Esophagus (tissue), 2 donors: Measurements from ENCODE around the gene ERVK3-1. TPM values are rescaled to one million over a fixed set of nuclear protein-coding genes. Genes with fewer than 3 reads are reported as not detected.

ENCODE experiments used
- H3K27ac ChIP-seq, 2 donors: one replicate each; pipeline ENCODE4 v1.5.1; 2013; ENCODE audit warnings: low read depth in 2 of 2, mild to moderate bottlenecking in 2 of 2, inconsistent platforms in 1 of 2, low read length in 1 of 2, moderate library complexity in 1 of 2
- H3K27me3 ChIP-seq, 2 donors: one replicate each; pipeline ENCODE4 v1.6.1; 2013; ENCODE audit warnings: low read length in 2 of 2, control low read depth in 1 of 2, mild to moderate bottlenecking in 1 of 2; ENCODE audit not compliant: insufficient read depth in 2 of 2, control insufficient read depth in 1 of 2
- H3K36me3 ChIP-seq, 2 donors: one replicate each; pipeline ENCODE4 v1.6.1; 2013; ENCODE audit warnings: low read length in 1 of 2; ENCODE audit not compliant: control insufficient read depth in 2 of 2, insufficient read depth in 2 of 2
- H3K4me1 ChIP-seq, 2 donors: one replicate each; pipeline ENCODE4 v1.6.1; 2013; ENCODE audit warnings: low read length in 1 of 2; ENCODE audit not compliant: control insufficient read depth in 2 of 2, insufficient read depth in 2 of 2
- H3K4me3 ChIP-seq, 2 donors: one replicate each; pipeline ENCODE4 v1.5.1; 2013; ENCODE audit warnings: low read length in 2 of 2, mild to moderate bottlenecking in 2 of 2, low read depth in 1 of 2, moderate library complexity in 1 of 2
- H3K9me3 ChIP-seq, 2 donors: one replicate each; pipeline ENCODE4 v1.6.1; 2013; ENCODE audit warnings: mild to moderate bottlenecking in 2 of 2, low read depth in 1 of 2, low read length in 1 of 2, moderate library complexity in 1 of 2; ENCODE audit not compliant: control insufficient read depth in 2 of 2, insufficient read depth in 1 of 2
- WGBS, 2 donors: extraction: QIAGEN DNeasy Blood & Tissue Kit; methylation state at CpG; one replicate each; pipeline ENCODE4 v1.1.7; 2013; 5-methylcytosine and 5-hydroxymethylcytosine counted together
- polyA plus RNA-seq, 2 donors: library from polyadenylated mRNA; stranded (reverse); fragments of 200-250 nt; gene quantifications; one replicate each; pipeline ENCODE4 v1.2.3, GENCODE V29; 2013
- donor health status: healthy with polysubstance abuse.
- donor health status: Bipolar disorder and iron deficiency.

Gene ERVK3-1
- polyA plus RNA-seq, 2 donors: 15.2 to 23.1 TPM

DNA sequence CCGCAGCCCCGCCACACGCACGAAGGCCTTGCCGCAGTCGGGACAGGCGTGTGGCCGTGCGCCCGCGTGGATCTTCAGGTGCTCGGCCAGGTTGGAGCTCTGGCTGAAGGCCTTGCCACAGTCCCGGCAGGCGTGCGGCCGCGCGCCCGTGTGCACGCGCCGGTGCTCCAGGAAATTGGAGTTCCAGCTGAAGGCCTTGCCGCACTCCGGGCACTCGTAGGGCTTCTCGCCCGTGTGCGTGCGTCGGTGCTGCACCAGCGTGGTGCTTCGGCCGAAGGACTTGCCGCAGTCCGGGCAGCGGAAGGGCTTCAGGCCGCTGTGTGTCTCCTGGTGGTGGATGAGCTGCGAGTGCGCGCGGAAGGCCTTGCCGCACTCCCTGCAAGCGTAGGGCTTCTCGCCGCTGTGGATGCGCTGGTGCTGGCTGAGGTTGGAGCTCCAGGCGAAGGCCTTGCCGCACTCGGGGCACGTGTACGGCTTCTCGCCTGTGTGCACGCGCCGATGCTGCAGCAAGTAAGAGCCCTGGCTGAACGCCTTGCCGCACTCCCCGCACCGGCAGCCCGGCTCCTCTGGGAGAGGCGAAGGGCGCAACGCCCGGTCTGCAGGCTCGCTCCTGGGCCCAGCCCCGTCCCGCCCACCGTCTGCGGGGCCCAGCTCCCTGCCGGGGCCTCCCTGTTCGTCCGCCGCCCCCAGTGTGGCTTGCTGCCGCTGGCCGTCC is 51.7 kb downstream of the ERVK3-1 start:
- no peaks in the 10 kb centered on the region for H3K36me3 ChIP-seq
- H3K27ac ChIP-seq: no peak overlapping the region
- H3K27me3 ChIP-seq: no peaks in the 10 kb centered on the region
- H3K4me1 ChIP-seq: peaks cover 3 to 16% of the 10 kb centered on the region in 2 donors
- peak overlapping the region in 1 of 2 donors; percentile 30 for H3K4me3 ChIP-seq
- H3K9me3 ChIP-seq: peaks cover 0 to 10% of the 10 kb centered on the region in 2 donors
- WGBS, 2 donors: 45 to 49% methylated on average over 71 to 75 of the region's 75 CpGs

DNA sequence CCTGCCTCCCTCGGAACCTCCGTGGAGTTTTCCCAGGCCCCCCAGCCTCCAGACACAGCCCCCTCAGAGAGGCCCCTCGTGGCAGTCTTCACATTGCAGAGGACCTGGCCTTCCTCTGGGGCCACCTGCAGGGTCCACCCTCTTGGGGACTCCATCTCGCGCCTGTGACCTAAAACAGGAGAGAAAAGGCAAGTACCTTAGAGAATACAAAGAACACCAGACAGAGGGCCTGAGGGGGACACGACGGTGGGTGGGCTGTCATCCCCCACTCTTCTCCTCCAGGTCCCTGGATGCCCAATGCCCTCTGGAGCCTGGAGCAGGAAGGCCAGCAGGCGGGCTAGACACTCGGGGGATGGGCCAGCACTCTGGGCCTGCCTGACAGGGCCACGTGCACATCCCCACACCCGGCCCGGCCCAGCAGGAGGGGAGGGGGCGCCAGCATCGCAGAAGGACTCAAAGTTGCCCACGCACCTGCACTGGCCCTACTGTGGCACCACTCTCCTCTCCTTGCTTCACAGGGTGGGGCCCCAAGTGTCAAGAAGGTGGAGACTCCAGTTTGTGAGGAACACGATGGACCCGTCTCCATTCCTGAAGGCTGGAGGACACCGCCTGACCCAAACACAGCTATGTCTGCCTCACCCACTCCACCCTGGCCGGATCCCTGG is 52.4 kb downstream of the ERVK3-1 start:
- Histone ChIP-seq H3K36me3 (no peaks in the 10 kb centered on the region), H3K27ac (no peak overlapping the region), H3K4me1 (peaks cover 3 to 16% of the 10 kb centered on the region in 2 donors), H3K4me3 (no peak overlapping the region), H3K27me3 (no peaks in the 10 kb centered on the region), H3K9me3 (peaks cover 0 to 10% of the 10 kb centered on the region in 2 donors)
- WGBS, 2 donors: 75 to 77% methylated on average over 19 of the region's 19 CpGs

DNA sequence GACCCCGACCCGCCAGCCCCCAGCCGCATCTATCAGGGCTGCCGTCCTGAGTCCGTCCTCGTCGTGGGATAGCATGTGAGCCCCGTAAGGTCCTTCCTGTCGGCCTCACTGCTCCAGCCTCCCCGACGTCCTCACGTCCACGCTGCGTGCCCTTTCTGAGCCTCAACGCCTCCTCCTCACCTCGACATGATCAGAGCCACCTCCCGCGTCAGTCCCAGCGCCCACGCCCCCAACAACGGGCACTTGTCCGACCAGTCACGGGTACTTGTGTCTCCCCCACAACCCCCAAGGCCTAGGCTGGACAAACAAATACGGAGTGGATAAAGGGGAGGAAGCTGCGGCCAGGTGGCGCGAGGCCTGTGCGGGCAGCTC is 56.7 kb downstream of the ERVK3-1 start:
- H3K9me3 ChIP-seq: no peaks in the 10 kb centered on the region
- peaks cover 0 to 3% of the 10 kb centered on the region in 2 donors for H3K36me3 ChIP-seq
- peak overlapping the region; percentile 58 to 65 for H3K4me3 ChIP-seq
- H3K27ac ChIP-seq: peak overlapping the region; percentile 88 to 94
- peaks cover 0 to 9% of the 10 kb centered on the region in 2 donors for H3K4me1 ChIP-seq
- H3K27me3 ChIP-seq: no peaks in the 10 kb centered on the region
- WGBS, 2 donors: 4 to 5% methylated on average over 28 of the region's 28 CpGs

DNA sequence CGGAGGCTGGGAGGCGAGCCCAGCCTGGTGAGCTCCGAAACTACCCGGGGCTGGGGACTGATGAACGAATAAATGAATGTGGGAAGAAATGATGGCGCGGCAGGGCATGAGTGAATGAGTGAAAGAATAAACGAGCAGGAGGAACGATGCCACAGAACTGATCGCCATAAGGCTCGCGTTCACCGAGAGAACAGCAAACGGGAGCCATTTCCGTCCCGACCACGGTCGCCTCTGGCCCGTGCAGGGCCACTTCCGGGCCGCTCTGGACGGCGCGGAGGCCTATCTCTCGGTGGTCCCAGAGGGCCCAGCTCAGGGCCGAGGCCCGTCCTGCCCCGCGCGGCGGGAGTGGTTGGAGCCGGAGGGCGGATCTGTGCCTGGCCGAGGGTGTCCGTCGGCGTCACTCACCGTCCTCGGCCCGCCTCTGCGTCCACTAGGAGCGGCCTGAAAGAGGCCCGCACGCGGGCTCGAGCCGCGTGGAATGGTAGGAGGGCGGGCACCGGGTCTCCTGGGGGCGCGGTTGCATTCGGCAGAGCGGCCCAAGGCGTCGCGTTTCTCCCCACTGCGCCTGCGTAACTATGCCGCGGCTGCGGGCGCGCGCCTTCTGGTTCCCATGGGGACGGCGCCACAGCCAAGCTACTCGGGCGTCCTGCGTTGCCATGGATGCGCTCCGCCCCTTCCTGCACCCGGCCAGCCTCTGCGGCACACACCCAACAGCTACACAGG is 57.3 kb downstream of the ERVK3-1 start, which contains the start of gene ZNF497:
Gene ZNF497, minus strand, starts transcription at position 480 of the 723 bp plus-strand sequence. CDS start 5,116 bp downstream, outside the sequence.
- 0% methylated on average over 62 to 74 of the region's 74 CpGs for WGBS, 2 donors

DNA sequence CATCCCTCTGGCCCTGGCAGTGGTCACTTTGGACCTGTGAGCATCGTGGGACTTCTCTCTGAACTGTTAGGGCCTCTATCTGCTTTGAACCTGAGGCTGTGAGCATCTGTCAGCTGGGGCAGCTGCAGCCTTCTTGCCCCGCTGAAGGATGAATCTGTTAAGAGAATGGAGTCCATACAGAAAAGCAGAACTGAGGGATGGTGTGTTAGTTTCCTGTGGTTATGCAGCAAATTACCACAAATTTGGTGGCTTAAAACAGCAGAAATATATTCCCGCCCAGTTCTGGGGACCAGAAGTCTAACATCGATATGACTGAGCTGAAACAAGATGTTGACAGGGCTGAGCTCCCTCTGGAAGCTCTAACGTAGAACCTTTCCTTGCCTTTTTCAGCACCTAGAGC is 59.0 kb downstream of the ERVK3-1 start:
- Histone ChIP-seq H3K36me3 (peaks cover 0 to 3% of the 10 kb centered on the region in 2 donors), H3K27ac (no peak overlapping the region), H3K27me3 (no peaks in the 10 kb centered on the region), H3K9me3 (no peaks in the 10 kb centered on the region), H3K4me3 (no peak overlapping the region), H3K4me1 (peaks cover 0 to 3% of the 10 kb centered on the region in 2 donors)
- 81 to 85% methylated on average over 5 of the region's 5 CpGs for WGBS, 2 donors

More for the DNA sequence above, 57.3 kb downstream of the ERVK3-1 start, which contains the start of gene ZNF497:
- Histone ChIP-seq H3K27me3 (no peaks in the 10 kb centered on the region), H3K4me1 (peaks cover 0 to 6% of the 10 kb centered on the region in 2 donors), H3K36me3 (peaks cover 0 to 3% of the 10 kb centered on the region in 2 donors), H3K27ac (peak within 1 kb of the TSS; percentile 88 to 94), H3K9me3 (no peaks in the 10 kb centered on the region), H3K4me3 (peak within 1 kb of the TSS; percentile 58 to 65)

Other genes starting within 250 kb of the ERVK3-1 start
- gene ZNF135, start 246.1 kb upstream of the ERVK3-1 start, polyA plus RNA-seq: 1 to 10 TPM; 1.6 to 2.9 TPM
- 10 to 100 TPM; 20.2 to 22.9 TPM for gene ZSCAN18, start 207.1 kb upstream of the ERVK3-1 start, polyA plus RNA-seq
- gene ZNF329, start 154.6 kb upstream of the ERVK3-1 start, polyA plus RNA-seq: 1 to 10 TPM; 2.0 to 2.3 TPM
- 10 to 100 TPM; 15.4 to 16.7 TPM for gene ZNF274, start 122.3 kb upstream of the ERVK3-1 start, polyA plus RNA-seq
- 10 to 100 TPM; 14.7 to 17.9 TPM for gene ZNF544, start 76.5 kb upstream of the ERVK3-1 start, polyA plus RNA-seq
- 1 to 10 TPM in 1 of 2 donors, under 1 TPM in 1; 0.91 to 1.6 TPM for gene ZNF8, start 26.4 kb upstream of the ERVK3-1 start, polyA plus RNA-seq
- 1 to 10 TPM in 1 of 2 donors, under 1 TPM in 1; 0.87 to 1.0 TPM for gene ZSCAN22, start 21.6 kb downstream of the ERVK3-1 start, polyA plus RNA-seq
- gene A1BG, start 48.1 kb downstream of the ERVK3-1 start, polyA plus RNA-seq: 10 to 100 TPM in 1 of 2 donors, 1 to 10 TPM in 1; 5.4 to 10.6 TPM
- gene ZNF497, start 57.4 kb downstream of the ERVK3-1 start, polyA plus RNA-seq: 1 to 10 TPM in 1 of 2 donors, under 1 TPM in 1; 0.96 to 2.2 TPM
- 1 to 10 TPM; 2.5 to 2.8 TPM for gene ZNF837, start 75.7 kb downstream of the ERVK3-1 start, polyA plus RNA-seq
- gene RPS5, start 81.9 kb downstream of the ERVK3-1 start, polyA plus RNA-seq: 1,000 to 10,000 TPM in 1 of 2 donors, 100 to 1,000 TPM in 1; 725 to 1,912 TPM
- 1 to 10 TPM; 1.6 to 4.6 TPM for gene RNF225, start 90.3 kb downstream of the ERVK3-1 start, polyA plus RNA-seq
- 1 to 10 TPM; 3.9 to 8.9 TPM for gene ZNF584, start 103.3 kb downstream of the ERVK3-1 start, polyA plus RNA-seq
- gene ZNF132, start 134.8 kb downstream of the ERVK3-1 start, polyA plus RNA-seq: under 1 TPM; 0.83 to 0.89 TPM
- 1 to 10 TPM; 2.4 to 2.8 TPM for gene ZNF324B, start 146.2 kb downstream of the ERVK3-1 start, polyA plus RNA-seq
- 1 to 10 TPM; 5.1 to 5.6 TPM for gene ZNF324, start 161.7 kb downstream of the ERVK3-1 start, polyA plus RNA-seq
- 1 to 10 TPM; 6.9 to 9.9 TPM for gene ZNF446, start 171.0 kb downstream of the ERVK3-1 start, polyA plus RNA-seq
- gene SLC27A5, start 206.6 kb downstream of the ERVK3-1 start, polyA plus RNA-seq: 1 to 10 TPM; 7.0 to 7.2 TPM
- 1 to 10 TPM; 6.4 to 7.4 TPM for gene ZBTB45, start 214.4 kb downstream of the ERVK3-1 start, polyA plus RNA-seq
- 100 to 1,000 TPM; 159 to 175 TPM for gene TRIM28, start 238.7 kb downstream of the ERVK3-1 start, polyA plus RNA-seq
- gene CHMP2A, start 249.7 kb downstream of the ERVK3-1 start, polyA plus RNA-seq: 100 to 1,000 TPM; 174 to 262 TPM